ENCODE data around the gene MPC2. TPM values are rescaled to one million over a fixed set of nuclear protein-coding genes. Genes with fewer than 3 reads are reported as not detected.

Gene MPC2
- total RNA-seq, 1 experiment from 2014 or later = 56.2 TPM

DNA sequence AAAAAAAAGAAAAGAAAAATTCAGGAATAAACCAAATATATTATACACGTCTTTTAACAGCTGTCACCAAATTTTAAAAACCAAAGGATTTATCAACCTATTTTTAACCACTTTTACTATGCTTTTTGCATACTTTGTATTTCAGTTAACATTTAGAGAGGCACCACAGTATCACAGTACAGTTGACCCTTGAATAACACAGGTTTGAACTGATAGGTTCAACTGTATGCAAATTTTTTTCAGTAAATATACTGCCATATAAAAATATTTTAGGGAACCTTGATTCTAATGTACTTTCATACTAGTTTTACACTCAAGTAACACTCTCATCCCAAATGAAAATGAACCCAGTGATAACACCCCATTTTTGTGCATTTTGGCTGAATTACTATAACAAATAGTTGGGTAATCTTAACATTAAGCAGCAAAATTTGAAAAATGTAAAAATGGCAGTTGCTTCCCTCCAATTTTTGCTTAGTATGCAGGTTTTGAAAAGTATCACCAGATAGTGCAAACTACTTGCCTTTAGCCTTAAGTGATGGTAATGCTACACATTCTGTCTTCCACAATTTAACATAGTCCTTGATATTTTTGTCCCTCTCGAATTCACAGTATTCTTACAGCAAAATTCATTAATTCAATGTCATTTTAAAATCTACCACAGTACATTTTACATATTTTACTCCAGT, 12.2 kb downstream of the MPC2 start:
- CTCF ChIA-PET = no interaction called here
- no peak for TF ChIP-seq EZH2 (IDR thresholded peaks at IDR 0.05; ENCODE audit: borderline replicate concordance, low read depth, low read length, poor library complexity, severe bottlenecking)
- TF ChIP-seq CTCF (conservative IDR thresholded peaks at IDR 0.05; ENCODE audit: low read depth, low read length) = no peak
- no peak overlapping the region for H3K4me3 ChIP-seq (ENCODE audit: low read depth, low read length, poor library complexity, severe bottlenecking)
- no peaks in the 10 kb centered on the region for H3K9me3 ChIP-seq (ENCODE audit: low read depth, low read length, poor library complexity, severe bottlenecking)
- no TSS peak for BruUV-seq (replicated peaks)
- no peaks in the 10 kb centered on the region for H3K27me3 ChIP-seq (replicated peaks; ENCODE audit: insufficient read depth, low read depth, low read length, poor library complexity)
- no peak overlapping the region for H3K27ac ChIP-seq (ENCODE audit: low read depth, low read length, poor library complexity, severe bottlenecking)
- POLR2A ChIA-PET (ENCODE audit: low non-redundant PET) = no interaction called here
- no peaks in the 10 kb centered on the region for H3K36me3 ChIP-seq (ENCODE audit: insufficient read depth, low read length, poor library complexity, severe bottlenecking)
- intact Hi-C loops (cut with micrococcal nuclease; ENCODE audit: unreplicated experiment) = no loop called here
- DNase-seq (ENCODE audit: low spot score) = no peak
- peaks cover 3% of the 10 kb centered on the region for H3K4me1 ChIP-seq (ENCODE audit: insufficient read depth, low read length, poor library complexity, severe bottlenecking)

DNA sequence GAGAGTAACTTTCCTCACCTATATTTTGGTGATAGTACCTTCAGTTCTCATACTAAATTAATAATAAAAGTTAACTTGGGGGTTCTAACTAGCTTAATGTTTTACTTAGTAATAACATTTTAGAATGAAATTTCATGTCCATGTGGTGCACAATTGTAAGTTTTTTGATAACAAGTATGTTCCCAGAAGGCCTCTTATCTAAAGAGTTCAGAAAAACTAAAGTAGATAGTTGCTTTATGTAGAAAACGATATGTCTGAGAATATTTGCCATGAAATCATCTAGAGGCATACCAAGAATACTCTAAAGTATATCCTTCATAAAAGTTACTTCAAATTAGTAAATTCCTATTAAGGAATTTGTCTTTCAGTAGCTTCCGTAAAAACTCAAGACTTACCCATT, 12.8 kb downstream of the MPC2 start:
- Histone ChIP-seq H3K9me3 (ENCODE audit: low read depth, low read length, poor library complexity, severe bottlenecking) (no peaks in the 10 kb centered on the region), H3K27ac (ENCODE audit: low read depth, low read length, poor library complexity, severe bottlenecking) (no peak overlapping the region), H3K4me3 (ENCODE audit: low read depth, low read length, poor library complexity, severe bottlenecking) (no peak overlapping the region), H3K27me3 (replicated peaks; ENCODE audit: insufficient read depth, low read depth, low read length, poor library complexity) (no peaks in the 10 kb centered on the region), H3K36me3 (ENCODE audit: insufficient read depth, low read length, poor library complexity, severe bottlenecking) (no peaks in the 10 kb centered on the region), H3K4me1 (ENCODE audit: insufficient read depth, low read length, poor library complexity, severe bottlenecking) (peaks cover 3% of the 10 kb centered on the region)
- ChIA-PET POLR2A (ENCODE audit: low non-redundant PET) (no interaction called here), CTCF (no interaction called here)
- intact Hi-C loops (cut with micrococcal nuclease; ENCODE audit: unreplicated experiment) = no loop called here
- no TSS peak for BruUV-seq (replicated peaks)
- DNase-seq (ENCODE audit: low spot score) = no peak
- TF ChIP-seq CTCF (conservative IDR thresholded peaks at IDR 0.05; ENCODE audit: low read depth, low read length) (no peak), EZH2 (IDR thresholded peaks at IDR 0.05; ENCODE audit: borderline replicate concordance, low read depth, low read length, poor library complexity, severe bottlenecking) (no peak)

DNA sequence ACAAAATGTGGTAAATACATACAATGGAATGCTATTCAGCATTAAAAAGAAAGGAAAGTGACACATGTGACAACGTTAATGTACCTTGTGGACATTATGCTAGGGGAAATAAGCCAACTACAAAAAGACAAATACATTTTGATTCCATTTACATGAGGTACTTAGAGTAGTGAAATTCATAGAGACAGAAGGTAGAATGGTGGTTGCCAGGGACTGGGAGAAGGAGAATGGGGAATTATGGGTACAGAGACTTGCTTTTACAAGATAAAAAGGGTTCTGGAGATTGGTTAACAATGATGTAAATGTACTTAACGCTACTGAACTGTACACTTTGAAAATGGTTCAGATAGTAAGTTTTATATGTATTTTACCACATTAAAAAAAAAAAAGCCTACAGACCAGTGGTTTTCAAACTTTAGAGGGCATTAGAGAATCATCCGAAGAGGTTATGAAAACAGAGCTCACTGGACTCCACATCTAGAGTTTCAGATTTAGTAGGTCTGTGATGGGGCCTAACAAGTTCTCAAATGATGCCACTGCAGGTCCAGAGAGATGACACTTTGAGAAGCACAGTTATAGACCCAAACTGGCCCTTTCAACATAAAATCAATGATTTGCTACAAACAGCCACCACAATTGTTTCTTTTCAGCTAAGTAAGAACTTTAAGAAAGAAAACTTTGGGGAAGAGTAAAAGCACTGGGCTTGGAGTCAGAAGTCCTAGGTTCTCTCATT, 13.4 kb downstream of the MPC2 start:
- Histone ChIP-seq H3K27ac (ENCODE audit: low read depth, low read length, poor library complexity, severe bottlenecking) (no peak overlapping the region), H3K36me3 (ENCODE audit: insufficient read depth, low read length, poor library complexity, severe bottlenecking) (no peaks in the 10 kb centered on the region), H3K4me1 (ENCODE audit: insufficient read depth, low read length, poor library complexity, severe bottlenecking) (peaks cover 3% of the 10 kb centered on the region), H3K27me3 (replicated peaks; ENCODE audit: insufficient read depth, low read depth, low read length, poor library complexity) (no peaks in the 10 kb centered on the region), H3K4me3 (ENCODE audit: low read depth, low read length, poor library complexity, severe bottlenecking) (no peak overlapping the region), H3K9me3 (ENCODE audit: low read depth, low read length, poor library complexity, severe bottlenecking) (no peaks in the 10 kb centered on the region)
- CTCF ChIA-PET = no interaction called here
- TF ChIP-seq EZH2 (IDR thresholded peaks at IDR 0.05; ENCODE audit: borderline replicate concordance, low read depth, low read length, poor library complexity, severe bottlenecking) (no peak), CTCF (conservative IDR thresholded peaks at IDR 0.05; ENCODE audit: low read depth, low read length) (no peak)
- DNase-seq (ENCODE audit: low spot score) = no peak
- intact Hi-C loops (cut with micrococcal nuclease; ENCODE audit: unreplicated experiment) = no loop called here
- no TSS peak for BruUV-seq (replicated peaks)
- POLR2A ChIA-PET (ENCODE audit: low non-redundant PET) = no interaction called here
